ENCODE measurements around the gene RIPOR3. TPM values are rescaled to one million over a fixed set of nuclear protein-coding genes. Genes with fewer than 3 reads are reported as not detected.

RIPOR3 gene
- total RNA-seq, 2 experiments from 2014 or later, result not detected

DNA sequence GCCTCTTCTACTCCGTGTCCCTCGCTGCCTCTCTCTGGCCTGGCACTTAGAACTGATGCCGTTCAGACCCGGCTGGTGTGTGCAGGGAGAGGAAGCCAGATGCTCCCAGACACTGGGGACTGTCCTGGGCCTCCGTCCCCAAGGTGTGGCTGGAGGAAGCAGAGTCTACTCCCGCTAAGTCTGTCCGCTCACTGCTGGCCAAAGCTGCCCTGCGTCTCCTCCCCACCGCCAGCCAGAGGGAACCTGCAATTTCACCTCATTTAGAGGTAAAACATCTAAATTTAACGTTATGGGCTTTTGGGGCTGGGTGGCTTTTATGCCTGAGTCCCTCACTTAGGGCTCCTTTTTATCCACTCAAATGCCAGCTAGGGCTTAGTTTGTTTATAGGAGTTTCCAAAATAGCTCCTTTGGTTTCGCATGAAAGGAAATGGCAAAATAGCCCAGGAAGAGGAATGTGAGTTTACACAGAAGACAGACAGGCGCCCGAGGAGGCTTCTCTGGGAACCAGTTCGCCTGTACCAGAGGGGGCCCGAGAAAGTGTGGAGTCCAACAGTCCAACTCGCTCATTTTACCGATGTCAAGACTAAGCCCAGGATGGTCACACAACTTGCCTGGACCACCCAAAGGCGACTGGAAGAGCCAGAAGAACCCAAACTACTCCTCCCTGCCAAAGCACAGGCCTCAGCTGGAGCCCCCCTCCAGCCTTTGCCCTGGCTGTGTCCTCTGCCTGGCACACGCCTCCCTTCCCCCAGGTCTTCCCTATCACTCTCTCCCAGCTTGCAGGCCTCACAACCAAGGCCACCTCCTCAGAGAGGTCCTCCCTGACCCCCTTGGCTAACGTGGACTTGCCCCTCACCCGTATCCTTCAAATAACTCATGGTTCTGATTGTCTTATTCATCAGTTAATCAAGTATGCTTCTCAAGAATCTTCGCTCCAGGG is 54.5 kb downstream of the RIPOR3 start:
- Mint-ChIP-seq H3K27me3 (peaks cover 3% of the 10 kb centered on the region), H3K27ac (no peak overlapping the region), H3K4me3 (no peak overlapping the region), H3K36me3 (no peaks in the 10 kb centered on the region), H3K9me3 (no peaks in the 10 kb centered on the region), H3K4me1 (ENCODE audit: low read depth) (no peaks in the 10 kb centered on the region)
- DNase-seq, result no peak
- POLR2A ChIA-PET, result no interaction called here
- CTCF ChIA-PET, result interaction anchor here (1.0 to 2.9 kb wide), 5 partner anchors 11 to 108 kb away, joined by 3 to 19 read pairs (median 4); no protein-coding TSS in a partner anchor
- intact Hi-C loops (cut with micrococcal nuclease), result loop anchor here (10.0 kb wide), 1 partner anchor 108 kb away; no protein-coding TSS in a partner anchor

- ChIA-PET CTCF (interaction anchor here (0.7 to 2.9 kb wide), 10 partner anchors 9 to 123 kb away, joined by 3 to 19 read pairs (median 4); no protein-coding TSS in a partner anchor), POLR2A (no interaction called here)
- Mint-ChIP-seq H3K9me3 (no peaks in the 10 kb centered on the region), H3K27me3 (peaks cover 3% of the 10 kb centered on the region), H3K4me1 (ENCODE audit: low read depth) (no peaks in the 10 kb centered on the region), H3K27ac (no peak overlapping the region), H3K4me3 (no peak overlapping the region), H3K36me3 (no peaks in the 10 kb centered on the region)
- intact Hi-C loops (cut with micrococcal nuclease), result loop anchor here (10.0 kb wide), 1 partner anchor 109 kb away; no protein-coding TSS in a partner anchor
- DNase-seq, result peak; percentile 75
Measured at GRCh38 chr20:50635676-50636600, 55.4 kb downstream of the RIPOR3 start.

GRCh38 chr20:50635014-50635557 is 56.3 kb downstream of the RIPOR3 start:
- POLR2A ChIA-PET, result no interaction called here
- Mint-ChIP-seq H3K4me3 (no peak overlapping the region), H3K36me3 (no peaks in the 10 kb centered on the region), H3K4me1 (ENCODE audit: low read depth) (no peaks in the 10 kb centered on the region), H3K27ac (no peak overlapping the region), H3K27me3 (peaks cover 4% of the 10 kb centered on the region), H3K9me3 (no peaks in the 10 kb centered on the region)
- DNase-seq, result no peak
- intact Hi-C loops (cut with micrococcal nuclease), result loop anchor here (10.0 kb wide), 1 partner anchor 110 kb away; no protein-coding TSS in a partner anchor
- CTCF ChIA-PET, result interaction anchor here (0.7 to 2.9 kb wide), 8 partner anchors 9 to 122 kb away, joined by 3 to 19 read pairs (median 6); no protein-coding TSS in a partner anchor

- H3K4me3 Mint-ChIP-seq, result no peak overlapping the region
- intact Hi-C loops (cut with micrococcal nuclease), result loop anchor here (10.0 kb wide), 1 partner anchor 111 kb away; no protein-coding TSS in a partner anchor
- ChIA-PET CTCF (interaction anchor here (0.6 to 1.4 kb wide), 3 partner anchors 13 to 115 kb away, joined by 3 to 7 read pairs (median 4); no protein-coding TSS in a partner anchor), POLR2A (no interaction called here)
- H3K36me3 Mint-ChIP-seq, result no peaks in the 10 kb centered on the region
- no peak for DNase-seq
- H3K9me3 Mint-ChIP-seq, result no peaks in the 10 kb centered on the region
- H3K27ac Mint-ChIP-seq, result no peak overlapping the region
- no peaks in the 10 kb centered on the region for H3K4me1 Mint-ChIP-seq (ENCODE audit: low read depth)
- H3K27me3 Mint-ChIP-seq, result peaks cover 4% of the 10 kb centered on the region
Measured at GRCh38 chr20:50634191-50634590, 57.2 kb downstream of the RIPOR3 start.

DNA sequence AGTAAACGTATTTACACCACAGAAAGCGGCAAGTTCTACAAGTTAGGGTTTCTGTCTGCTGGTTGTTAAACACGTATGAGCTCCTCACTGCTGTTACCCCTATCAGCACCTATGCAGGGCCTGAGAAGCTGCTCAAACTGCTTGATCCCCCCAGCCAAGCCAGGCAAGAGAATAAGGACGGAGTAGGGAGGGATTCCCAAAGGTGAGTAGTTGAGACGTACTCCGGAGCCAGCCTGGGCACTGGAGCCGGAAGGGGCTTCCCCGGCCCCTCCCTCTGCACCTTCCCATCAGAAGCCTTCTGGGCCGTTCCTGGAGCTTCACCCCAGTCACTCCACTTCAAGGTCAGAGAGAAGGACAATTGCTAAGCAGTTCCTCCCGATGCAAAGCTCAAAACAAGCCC is 58.0 kb downstream of the RIPOR3 start:
- intact Hi-C loops (cut with micrococcal nuclease), result loop anchor here (10.0 kb wide), 1 partner anchor 111 kb away; no protein-coding TSS in a partner anchor
- Mint-ChIP-seq H3K4me3 (no peak overlapping the region), H3K27ac (no peak overlapping the region), H3K4me1 (ENCODE audit: low read depth) (no peaks in the 10 kb centered on the region), H3K36me3 (no peaks in the 10 kb centered on the region), H3K27me3 (peaks cover 4% of the 10 kb centered on the region), H3K9me3 (no peaks in the 10 kb centered on the region)
- no peak for DNase-seq
- ChIA-PET POLR2A (no interaction called here), CTCF (interaction anchor here (0.6 to 1.4 kb wide), 3 partner anchors 13 to 116 kb away, joined by 3 to 7 read pairs (median 4); no protein-coding TSS in a partner anchor)

- intact Hi-C loops (cut with micrococcal nuclease), result loop anchor here (10.0 kb wide), 1 partner anchor 112 kb away; no protein-coding TSS in a partner anchor
- Mint-ChIP-seq H3K4me3 (no peak overlapping the region), H3K27me3 (peaks cover 4% of the 10 kb centered on the region), H3K9me3 (no peaks in the 10 kb centered on the region), H3K4me1 (ENCODE audit: low read depth) (no peaks in the 10 kb centered on the region), H3K27ac (no peak overlapping the region), H3K36me3 (no peaks in the 10 kb centered on the region)
- DNase-seq, result no peak
- ChIA-PET CTCF (interaction anchor here (0.8 to 1.4 kb wide), 4 partner anchors 46 to 117 kb away, joined by 3 to 7 read pairs (median 4); no protein-coding TSS in a partner anchor), POLR2A (no interaction called here)
Measured at GRCh38 chr20:50632701-50633100, 58.6 kb downstream of the RIPOR3 start.

DNA sequence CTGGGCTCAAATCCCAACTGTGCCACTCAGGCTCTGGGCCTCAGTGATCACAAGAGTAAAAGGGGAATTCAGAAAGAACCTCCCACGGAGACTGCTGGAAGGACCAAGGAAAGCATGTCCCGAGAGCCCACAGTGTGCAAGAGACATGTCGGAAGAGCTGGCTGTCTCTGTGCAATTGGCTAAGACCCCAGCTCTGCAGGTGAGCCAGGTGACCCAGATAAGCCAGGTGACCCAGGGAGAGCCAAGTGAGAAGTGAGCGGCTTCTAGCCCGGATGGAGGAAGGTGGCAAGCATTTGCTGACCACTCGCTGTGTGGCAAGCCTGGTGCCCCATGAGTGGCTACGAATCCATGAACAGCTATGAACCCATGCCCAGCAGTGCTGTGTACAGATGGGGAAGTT is 59.1 kb downstream of the RIPOR3 start:
- H3K4me3 Mint-ChIP-seq, result no peak overlapping the region
- intact Hi-C loops (cut with micrococcal nuclease), result loop anchor here (10.0 kb wide), 1 partner anchor 113 kb away; no protein-coding TSS in a partner anchor
- H3K27me3 Mint-ChIP-seq, result peaks cover 4% of the 10 kb centered on the region
- no peak overlapping the region for H3K27ac Mint-ChIP-seq
- ChIA-PET POLR2A (no interaction called here), CTCF (interaction anchor here (0.8 to 1.3 kb wide), 3 partner anchors 45 to 117 kb away, joined by 3 to 6 read pairs (median 3); no protein-coding TSS in a partner anchor)
- H3K4me1 Mint-ChIP-seq (ENCODE audit: low read depth), result no peaks in the 10 kb centered on the region
- H3K36me3 Mint-ChIP-seq, result no peaks in the 10 kb centered on the region
- no peak for DNase-seq
- no peaks in the 10 kb centered on the region for H3K9me3 Mint-ChIP-seq

GRCh38 chr20:50630578-50631263 is 60.6 kb downstream of the RIPOR3 start:
- Mint-ChIP-seq H3K9me3 (no peaks in the 10 kb centered on the region), H3K4me1 (ENCODE audit: low read depth) (no peaks in the 10 kb centered on the region), H3K4me3 (no peak overlapping the region), H3K36me3 (no peaks in the 10 kb centered on the region), H3K27ac (no peak overlapping the region), H3K27me3 (peaks cover 1% of the 10 kb centered on the region)
- intact Hi-C loops (cut with micrococcal nuclease), result loop anchor here (10.0 kb wide), 1 partner anchor 114 kb away; no protein-coding TSS in a partner anchor
- POLR2A ChIA-PET, result no interaction called here
- CTCF ChIA-PET, result no interaction called here
- DNase-seq, result no peak

GRCh38 chr20:50629670-50630045 is 61.7 kb downstream of the RIPOR3 start:
- H3K4me3 Mint-ChIP-seq, result no peak overlapping the region
- no peaks in the 10 kb centered on the region for H3K9me3 Mint-ChIP-seq
- peaks cover 1% of the 10 kb centered on the region for H3K27me3 Mint-ChIP-seq
- H3K36me3 Mint-ChIP-seq, result no peaks in the 10 kb centered on the region
- H3K4me1 Mint-ChIP-seq (ENCODE audit: low read depth), result no peaks in the 10 kb centered on the region
- H3K27ac Mint-ChIP-seq, result no peak overlapping the region
- DNase-seq, result no peak
- intact Hi-C loops (cut with micrococcal nuclease), result loop anchor here (10.0 kb wide), 1 partner anchor 115 kb away; no protein-coding TSS in a partner anchor
- POLR2A ChIA-PET, result no interaction called here
- CTCF ChIA-PET, result no interaction called here

DNA sequence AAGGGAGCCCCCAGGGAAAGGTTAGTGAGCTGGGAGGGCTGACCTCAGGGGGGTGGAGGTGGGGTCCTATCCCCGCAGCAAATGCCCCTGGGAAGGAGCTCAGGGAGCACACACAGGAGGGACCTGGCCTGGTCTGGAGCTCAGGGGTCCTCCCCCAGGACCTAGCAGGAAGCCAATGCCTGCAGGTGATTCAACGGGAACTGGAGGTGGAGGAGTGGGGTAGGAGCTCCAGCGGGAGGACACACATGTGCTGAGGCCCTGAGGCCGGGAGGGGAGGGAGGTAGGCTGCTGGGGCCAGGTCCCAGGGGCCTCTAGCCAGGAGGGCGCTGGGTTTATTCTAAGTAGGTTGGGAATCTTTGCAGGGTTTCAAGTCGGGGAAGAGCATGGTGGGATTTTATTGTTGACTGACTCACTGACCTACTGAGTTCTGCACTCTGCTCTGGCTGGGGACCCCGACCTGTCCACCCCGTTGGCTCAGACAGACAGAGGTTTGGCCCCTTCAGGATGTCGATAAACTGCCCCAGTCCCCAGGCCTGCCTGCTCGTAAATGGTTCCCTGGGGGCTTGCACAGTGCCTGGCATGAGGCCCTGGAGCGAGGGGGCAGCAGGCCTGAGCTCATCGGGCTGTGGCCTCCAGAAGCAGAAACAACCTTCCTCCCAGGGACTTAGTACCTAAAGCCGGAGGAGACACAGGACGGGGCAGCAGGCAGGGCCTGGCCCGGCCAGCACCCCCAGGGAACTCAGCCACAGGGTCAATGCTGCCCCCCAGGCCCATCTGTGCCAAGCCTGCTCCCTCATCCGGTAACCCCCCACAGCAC is 62.3 kb downstream of the RIPOR3 start:
- Mint-ChIP-seq H3K27me3 (peaks cover 1% of the 10 kb centered on the region), H3K4me3 (no peak overlapping the region), H3K36me3 (no peaks in the 10 kb centered on the region), H3K4me1 (ENCODE audit: low read depth) (no peaks in the 10 kb centered on the region), H3K9me3 (no peaks in the 10 kb centered on the region), H3K27ac (no peak overlapping the region)
- DNase-seq, result no peak
- CTCF ChIA-PET, result no interaction called here
- POLR2A ChIA-PET, result no interaction called here
- intact Hi-C loops (cut with micrococcal nuclease), result no loop called here
